HepG2 (cell line): Measurements from ENCODE around the gene CTNNBIP1. TPM values are rescaled to one million over a fixed set of nuclear protein-coding genes. Genes with fewer than 3 reads are reported as not detected.

Experiments used
- ATAC-seq: fragments of 200-7000 bp; cut with Tn5 transposase; 3 replicates; pipeline ENCODE4 v1.9.1; 2020; ENCODE audit warnings: mild to moderate bottlenecking, moderate library complexity
- BruUV-seq: library from RNA; stranded (reverse); fragments of 400-500 nt; replicated peaks from 2 replicates; lab custom pipeline; 2021; lab: Mats Ljungman, UMichigan
- CTCF ChIA-PET: fragments of 300-600 bp; formaldehyde crosslinking; extraction: SDS; loops from one replicate; lab custom pipeline; 2021; ENCODE audit warnings: low total read pairs, inconsistent platforms, low intra/inter-chr PET ratio; lab: Yijun Ruan, JAX
- POLR2A ChIA-PET: fragments of 350-600 bp; sonication (Branson Sonifier 250); formaldehyde crosslinking; loops from one replicate; lab custom pipeline; 2020; ENCODE audit warnings: antibody characterized with exemption, inconsistent platforms; lab: Yijun Ruan, JAX
- DNase-seq: peaks from one replicate; pipeline ENCODE4 v3.0.0-alpha.2; 2015; ENCODE audit warnings: low spot score
- FAIRE-seq: peaks from 3 replicates; lab custom pipeline; 2011; peaks lifted over from hg19 to GRCh38; lab: Jason Lieb, UNC
- H2AFZ ChIP-seq: one replicate; pipeline ENCODE4 v1.6.1; 2011; ENCODE audit warnings: low read length, inconsistent platforms
- H3K27ac ChIP-seq: fragments of 300-600 bp; 3 replicates; pipeline ENCODE4 v1.8.0; 2011; ENCODE audit warnings: mixed run types, mild to moderate bottlenecking, mixed read lengths, low read length, inconsistent platforms; ENCODE audit not compliant: insufficient read depth; ENCODE audit errors: extremely low read length
- H3K27me3 ChIP-seq, 2 experiments: fragments of 200-600 bp in 1 of 2; 2 replicates in 1 of 2; 3 replicates in 1 of 2; pipeline versions ENCODE4 v1.6.0 to v1.8.0; 2011; ENCODE audit warnings: low read length in 2 of 2, mild to moderate bottlenecking in 2 of 2, moderate library complexity in 2 of 2, inconsistent platforms in 1 of 2; ENCODE audit not compliant: insufficient read depth in 2 of 2, control insufficient read depth in 1 of 2
- H3K36me3 ChIP-seq, 2 experiments: fragments of 200-600 bp in 1 of 2; replicated peaks in 1 of 2; 2 replicates in 1 of 2; 3 replicates in 1 of 2; pipeline versions ENCODE4 v1.5.1 to v1.8.0; 2011; ENCODE audit warnings: low read length in 2 of 2, inconsistent platforms in 1 of 2; ENCODE audit not compliant: insufficient read depth in 2 of 2, control insufficient read depth in 1 of 2
- H3K4me1 ChIP-seq: 2 replicates; pipeline ENCODE4 v1.5.1; 2012; ENCODE audit warnings: low read length, inconsistent platforms; ENCODE audit not compliant: insufficient read depth
- H3K4me2 ChIP-seq: 2 replicates; pipeline ENCODE4 v1.6.0; 2011; ENCODE audit warnings: low read depth, low read length, inconsistent platforms
- H3K4me3 ChIP-seq, 3 experiments: fragments of 200-600 bp in 1 of 3; sonication (generic), shearing (Covaris generic) in 1 of 3; replicated peaks in 1 of 3; 2 replicates each; pipeline ENCODE4 v1.5.1; 2011 to 2016; ENCODE audit warnings: low read length in 3 of 3, inconsistent platforms in 2 of 3, low read depth in 2 of 3, mild to moderate bottlenecking in 2 of 3, control low read depth in 1 of 3, mixed read lengths in 1 of 3; ENCODE audit not compliant: insufficient read depth in 1 of 3
- H3K79me2 ChIP-seq: one replicate; pipeline ENCODE4 v1.6.1; 2011; ENCODE audit warnings: low read length, inconsistent platforms; ENCODE audit not compliant: insufficient read depth
- H3K9ac ChIP-seq: 2 replicates; pipeline ENCODE4 v1.6.0; 2011; ENCODE audit warnings: mild to moderate bottlenecking, low read depth, low read length, inconsistent platforms; ENCODE audit not compliant: insufficient read depth
- H3K9me3 ChIP-seq: 2 replicates; pipeline ENCODE4 v1.5.1; 2012; ENCODE audit warnings: mild to moderate bottlenecking, low read length
- H4K20me1 ChIP-seq: 2 replicates; pipeline ENCODE4 v1.6.0; 2011; ENCODE audit warnings: inconsistent platforms, mild to moderate bottlenecking, low read length, moderate library complexity; ENCODE audit not compliant: insufficient read depth
- MAFF ChIP-seq: IDR thresholded peaks from 2 replicates; pipeline ENCODE4 v1.6.1; 2011; ENCODE audit warnings: low read depth, low read length, improper control_type of control experiment
- MAFK ChIP-seq, 2 experiments: IDR thresholded peaks in 1 of 2; conservative IDR thresholded peaks in 1 of 2; 2 replicates each; pipeline ENCODE4 v1.6.1; 2011; ENCODE audit warnings: improper control_type of control experiment in 2 of 2, low read length in 2 of 2
- WGBS: methylation state at CpG from one replicate; pipeline ENCODE4 v1.1.6; 2017; ENCODE audit warnings: low lambda C conversion rate; 5-methylcytosine and 5-hydroxymethylcytosine counted together
- in situ Hi-C: cut with HindIII; loops from 2 replicates; pipeline ENCODE4 v1.10.0; 2017; ENCODE audit warnings: low pct_unique_long_range_greater_than_20kb; ENCODE audit not compliant: extremely low pct_ligation_motif_present
- intact Hi-C: fragments of 100-400 bp; cut with micrococcal nuclease; formaldehyde crosslinking; loops from one replicate; pipeline ENCODE4 v1.10.0; 2022; ENCODE audit not compliant: unreplicated experiment
- polyA plus RNA-seq, 8 experiments: library from polyadenylated mRNA; depleted of rRNA in 3 of 8; stranded (reverse) in 7 of 8; unstranded in 1 of 8; fragments of >200 nt; fragmentation: Illumina TruSeq in 4 of 8; extraction: Trizol in 4 of 8; gene quantifications; 2 replicates each; pipeline versions ENCODE4 v1.2.1 to v1.2.3, GENCODE V29; 2011 to 2016; ENCODE audit warnings: low read depth in 4 of 8, missing spikeins in 1 of 8, mixed read lengths in 1 of 8; ENCODE audit not compliant: insufficient read depth in 1 of 8
- total RNA-seq, 5 experiments: library from RNA; depleted of rRNA; stranded (reverse); fragments of >200 nt; fragmentation: Illumina TruSeq; extraction: Trizol; gene quantifications; 2 replicates each; pipeline ENCODE4 v1.2.3, GENCODE V29; 2016; ENCODE audit warnings: low read depth in 1 of 5
- TF ChIP-seq, protein P1 (sequence below): sonication (generic); formaldehyde crosslinking; IDR thresholded peaks from 2 replicates; pipeline ENCODE4 v1.4.0; 2020; ENCODE audit warnings: missing genetic modification reagents, mild to moderate bottlenecking, borderline replicate concordance

The CTNNBIP1 gene
- total and polyA plus RNA-seq, 2 of the 13 experiments (the other 11 are each of a cell fraction or from before 2014, with no cell fraction given), result 71.7 to 83.0 TPM

DNA sequence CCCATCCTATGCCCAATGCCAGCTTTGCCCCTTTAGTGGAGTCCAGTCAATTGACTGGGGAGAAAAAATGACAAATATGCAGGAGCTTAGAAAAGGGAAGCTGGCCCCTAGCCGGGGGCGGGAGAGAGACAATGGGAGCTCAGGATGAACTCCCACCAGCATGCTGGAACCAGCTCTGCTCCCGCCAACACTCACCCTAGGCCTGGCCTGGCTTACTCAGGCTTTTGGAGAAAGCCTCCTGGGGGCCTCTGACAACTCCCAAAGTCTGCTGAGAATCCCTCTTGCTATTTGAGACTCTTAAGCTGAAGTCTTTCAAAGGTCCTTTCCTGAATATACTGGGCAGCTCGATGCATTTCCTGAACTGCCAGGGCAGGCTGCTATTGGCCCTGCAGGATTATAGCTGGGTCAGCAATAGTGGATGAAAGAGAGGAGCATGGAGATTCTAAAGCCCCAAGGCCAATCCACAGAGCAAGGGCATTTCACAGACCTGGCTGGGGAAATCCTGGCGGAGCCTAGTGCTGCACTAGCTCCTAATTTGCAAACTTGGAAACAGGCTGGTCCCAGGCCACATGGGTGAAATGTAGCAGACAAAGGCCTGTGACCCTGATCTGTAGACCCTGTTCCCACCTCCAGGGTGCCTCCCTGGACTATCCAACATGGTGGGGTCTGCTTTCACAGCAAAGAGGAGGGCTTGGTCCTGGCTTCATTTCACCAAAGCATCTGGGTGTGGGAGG, 50.6 kb downstream of the CTNNBIP1 start:
- ChIA-PET POLR2A (no interaction called here), CTCF (no interaction called here)
- 96% methylated on average over 4 of the region's 5 CpGs for WGBS
- Histone ChIP-seq H3K4me2 (no peak overlapping the region), H3K4me3 (no peak overlapping the region), H3K36me3 (peaks cover 14 to 20% of the 10 kb centered on the region in 2 experiments; a peak in 3 of 5 replicates), H3K9me3 (no peaks in the 10 kb centered on the region), H3K79me2 (no peaks in the 10 kb centered on the region), H3K4me1 (peaks cover 6% of the 10 kb centered on the region; the same call in 1 of the 2 replicates), H2AFZ (no peak overlapping the region), H3K27ac (no peak overlapping the region), H4K20me1 (no peaks in the 10 kb centered on the region), H3K27me3 (no peaks in the 10 kb centered on the region), H3K9ac (no peak overlapping the region)
- in situ Hi-C loops (no loop called here), intact Hi-C loops (no loop called here)
- peak; percentile 63 for TF ChIP-seq MAFF
- TF ChIP-seq MAFK (conservative IDR thresholded peaks at IDR 0.05 in 1 of 2, IDR thresholded peaks at IDR 0.05 in 1 of 2; ENCODE audit: low read length in 2 of 2), result peak; percentile 71
- TF ChIP-seq, protein P1, sequence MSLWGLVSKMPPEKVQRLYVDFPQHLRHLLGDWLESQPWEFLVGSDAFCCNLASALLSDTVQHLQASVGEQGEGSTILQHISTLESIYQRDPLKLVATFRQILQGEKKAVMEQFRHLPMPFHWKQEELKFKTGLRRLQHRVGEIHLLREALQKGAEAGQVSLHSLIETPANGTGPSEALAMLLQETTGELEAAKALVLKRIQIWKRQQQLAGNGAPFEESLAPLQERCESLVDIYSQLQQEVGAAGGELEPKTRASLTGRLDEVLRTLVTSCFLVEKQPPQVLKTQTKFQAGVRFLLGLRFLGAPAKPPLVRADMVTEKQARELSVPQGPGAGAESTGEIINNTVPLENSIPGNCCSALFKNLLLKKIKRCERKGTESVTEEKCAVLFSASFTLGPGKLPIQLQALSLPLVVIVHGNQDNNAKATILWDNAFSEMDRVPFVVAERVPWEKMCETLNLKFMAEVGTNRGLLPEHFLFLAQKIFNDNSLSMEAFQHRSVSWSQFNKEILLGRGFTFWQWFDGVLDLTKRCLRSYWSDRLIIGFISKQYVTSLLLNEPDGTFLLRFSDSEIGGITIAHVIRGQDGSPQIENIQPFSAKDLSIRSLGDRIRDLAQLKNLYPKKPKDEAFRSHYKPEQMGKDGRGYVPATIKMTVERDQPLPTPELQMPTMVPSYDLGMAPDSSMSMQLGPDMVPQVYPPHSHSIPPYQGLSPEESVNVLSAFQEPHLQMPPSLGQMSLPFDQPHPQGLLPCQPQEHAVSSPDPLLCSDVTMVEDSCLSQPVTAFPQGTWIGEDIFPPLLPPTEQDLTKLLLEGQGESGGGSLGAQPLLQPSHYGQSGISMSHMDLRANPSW (CRISPR knock-in tag), result no peak
- DNase-seq, result no peak
- FAIRE-seq, result no peak
- ATAC-seq, result peak; percentile 21
- BruUV-seq, result no TSS peak
